Right cardiac atrium (tissue), 5 donors: ENCODE results near the gene TBC1D24. TPM values are rescaled to one million over a fixed set of nuclear protein-coding genes. Genes with fewer than 3 reads are reported as not detected.
A peak's percentile ranks its signal among the peaks of the same experiment; 100 is the strongest.

Experiments
- ATAC-seq, 2 donors: fragments of 200-7000 bp; cut with Tn5 transposase; one replicate each; pipeline versions ENCODE4 v1.8.0 to v1.9.1; 2020; ENCODE audit warnings: moderate library complexity in 2 of 2, mild to moderate bottlenecking in 1 of 2
- DNase-seq, 3 donors: peaks; one replicate each; pipeline ENCODE4 v3.0.0-alpha.2; 2020
- H3K27ac ChIP-seq: one replicate; pipeline ENCODE4 v1.5.1; 2013; ENCODE audit warnings: mild to moderate bottlenecking, low read length, control low read depth, moderate library complexity
- H3K27me3 ChIP-seq: one replicate; pipeline ENCODE4 v1.6.1; 2013; ENCODE audit not compliant: control insufficient read depth, insufficient read depth
- H3K4me1 ChIP-seq: one replicate; pipeline ENCODE4 v1.6.1; 2013; ENCODE audit warnings: low read length; ENCODE audit not compliant: control insufficient read depth, insufficient read depth
- H3K4me3 ChIP-seq: one replicate; pipeline ENCODE4 v1.5.1; 2013; ENCODE audit warnings: low read length, control low read depth
- H3K9me3 ChIP-seq: one replicate; pipeline ENCODE4 v1.6.1; 2013; ENCODE audit warnings: low read length; ENCODE audit not compliant: control insufficient read depth
- WGBS: extraction: QIAGEN DNeasy Blood & Tissue Kit; methylation state at CpG from one replicate; pipeline ENCODE4 v1.1.7; 2013; 5-methylcytosine and 5-hydroxymethylcytosine counted together
- intact Hi-C, 4 donors: fragments of 100-400 bp; cut with DNase I; formaldehyde crosslinking; loops; one replicate each; pipeline versions ENCODE4 v1.11.0 to v1.14.0; 2022 to 2023
- polyA plus RNA-seq: library from polyadenylated mRNA; stranded (reverse); fragments of 200-250 nt; gene quantifications from one replicate; pipeline ENCODE4 v1.2.3, GENCODE V29; 2013
- total RNA-seq, 4 donors: library from RNA; stranded (reverse); fragmentation: NEBNext Ultra II Directional; extraction: Animal tissue kit (Norgen Biotek cat#: 25700); gene quantifications; one replicate each; pipeline ENCODE4 v1.2.1, GENCODE V29; 2021
- donor health status: healthy with polysubstance abuse.
- donor health status: DM: no; HTN: yes; CAD: no.
- donor health status: DM: no; HTN: no; CAD: no.
- donor health status: DM: no; HTN: yes; CAD: no; lungs with severe emphysema.
- donor health status: DM: yes; HTN: yes; CAD: no.

TBC1D24 gene
- total and polyA plus RNA-seq, 5 donors: 5.7 to 15.5 (median 12.8) TPM

- DNase-seq: peak in 1 of 3 donors; percentile 31
- H3K27ac ChIP-seq: no peak overlapping the region
- H3K27me3 ChIP-seq: no peaks in the 10 kb centered on the region
- no peak for ATAC-seq
- no peaks in the 10 kb centered on the region for H3K9me3 ChIP-seq
- H3K4me3 ChIP-seq: no peak overlapping the region
- H3K4me1 ChIP-seq: peaks cover 2% of the 10 kb centered on the region
- intact Hi-C loops: no loop called here
- 87% methylated on average over 6 of the region's 6 CpGs for WGBS
Measured at GRCh38 chr16:2523801-2524231, 48.9 kb downstream of the TBC1D24 start.

DNA sequence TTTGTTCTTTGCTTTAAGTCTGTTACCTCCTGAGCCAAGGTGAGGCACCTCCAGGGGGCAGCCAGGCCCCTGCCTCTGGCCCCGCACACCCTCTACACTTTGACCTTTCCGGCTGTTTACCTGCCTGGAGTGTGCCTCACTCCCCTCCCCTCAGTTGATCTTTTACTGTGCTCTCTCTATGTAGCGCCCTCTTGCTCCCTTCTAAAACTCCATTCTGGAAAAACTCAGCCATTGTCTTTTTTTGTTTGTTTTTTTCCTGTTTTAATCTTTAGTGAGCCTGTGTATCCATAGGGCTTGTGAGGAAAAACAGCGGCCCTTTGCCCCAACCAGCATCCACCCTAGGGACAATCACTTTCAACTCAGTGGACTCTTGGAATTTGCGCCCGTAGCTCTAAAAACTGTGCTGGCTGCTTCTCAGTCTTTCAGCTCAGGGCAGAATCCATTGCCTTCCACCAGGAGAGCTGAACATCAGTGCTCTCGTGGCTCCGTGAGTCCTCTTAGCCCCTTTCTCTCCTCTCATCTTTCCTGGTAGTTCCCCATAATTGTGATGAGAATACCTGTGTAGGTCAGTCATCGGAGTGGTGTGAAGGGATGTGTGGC is 49.5 kb downstream of the TBC1D24 start:
- no peak for ATAC-seq

GRCh38 chr16:2526135-2526534 is 51.2 kb downstream of the TBC1D24 start:
- no peaks in the 10 kb centered on the region for H3K27me3 ChIP-seq
- ATAC-seq (no peak), DNase-seq (peak in 2 of 3 donors; percentile 37 to 57)
- intact Hi-C loops: no loop called here
- no peaks in the 10 kb centered on the region for H3K4me1 ChIP-seq
- no peak overlapping the region for H3K27ac ChIP-seq
- no peaks in the 10 kb centered on the region for H3K9me3 ChIP-seq
- H3K4me3 ChIP-seq: no peak overlapping the region
- WGBS: 84% methylated on average over 8 of the region's 8 CpGs

More for the DNA sequence above, 49.5 kb downstream of the TBC1D24 start:
- DNase-seq: peak in 1 of 3 donors; percentile 25
- H3K9me3 ChIP-seq: no peaks in the 10 kb centered on the region
- no peaks in the 10 kb centered on the region for H3K27me3 ChIP-seq
- intact Hi-C loops: no loop called here
- H3K4me3 ChIP-seq: no peak overlapping the region
- H3K27ac ChIP-seq: no peak overlapping the region
- H3K4me1 ChIP-seq: no peaks in the 10 kb centered on the region
- WGBS: 92% methylated on average over 9 of the region's 9 CpGs

DNA sequence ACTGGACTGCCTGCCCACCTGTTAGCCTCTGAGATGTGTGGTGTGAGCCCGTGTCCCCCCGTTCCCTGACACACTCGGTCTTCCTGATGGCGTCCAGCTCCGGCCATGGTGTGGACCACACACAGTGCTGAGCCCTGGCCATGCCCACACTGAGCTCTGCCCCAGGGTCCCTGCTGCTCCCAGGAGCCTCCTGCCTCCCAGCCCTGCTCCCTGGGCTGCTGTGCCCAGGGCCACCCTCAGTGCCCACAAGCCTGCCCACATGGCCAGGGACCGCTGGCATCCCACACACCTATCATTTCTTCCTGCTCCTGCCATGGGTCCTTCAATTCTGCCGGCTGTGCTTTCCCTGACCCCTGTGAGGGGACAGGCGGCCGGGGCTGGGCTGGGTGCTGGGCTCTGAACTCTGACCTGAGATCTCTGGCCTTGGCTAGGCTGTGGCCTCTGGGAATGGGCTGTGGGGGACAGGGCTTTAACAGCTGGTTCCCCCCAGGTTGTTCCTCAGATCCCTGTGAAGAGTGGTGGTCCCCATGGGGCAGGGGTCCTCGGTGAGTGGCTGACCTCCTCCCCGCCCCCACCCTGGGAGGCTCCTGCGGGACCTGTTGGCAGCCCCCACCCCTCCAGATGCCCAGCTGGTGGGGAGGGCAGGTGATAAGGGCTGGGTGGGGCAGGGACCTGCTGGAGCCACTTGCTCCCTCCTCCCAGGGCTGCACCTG is 52.3 kb downstream of the TBC1D24 start:
- peak in 2 of 3 donors; percentile 51 to 55 for DNase-seq
- 91% methylated on average over 12 of the region's 12 CpGs for WGBS
- intact Hi-C loops: no loop called here

GRCh38 chr16:2527784-2528100 is 52.8 kb downstream of the TBC1D24 start:
- Histone ChIP-seq H3K4me1 (no peaks in the 10 kb centered on the region), H3K27me3 (no peaks in the 10 kb centered on the region), H3K27ac (no peak overlapping the region), H3K9me3 (no peaks in the 10 kb centered on the region), H3K4me3 (no peak overlapping the region)
- intact Hi-C loops: no loop called here
- WGBS: 96% methylated on average over 24 of the region's 24 CpGs
- no peak for ATAC-seq
- DNase-seq: peak in 2 of 3 donors; percentile 48 to 71

More for the DNA sequence above, 52.3 kb downstream of the TBC1D24 start:
- Histone ChIP-seq H3K9me3 (no peaks in the 10 kb centered on the region), H3K4me3 (no peak overlapping the region), H3K27me3 (no peaks in the 10 kb centered on the region), H3K4me1 (no peaks in the 10 kb centered on the region), H3K27ac (no peak overlapping the region)
- no peak for ATAC-seq

GRCh38 chr16:2528161-2529060 is 53.5 kb downstream of the TBC1D24 start:
- 94% methylated on average over 36 of the region's 36 CpGs for WGBS
- DNase-seq: peak in 2 of 3 donors; percentile 58 to 63
- intact Hi-C loops: no loop called here

GRCh38 chr16:2529061-2529931 is 54.4 kb downstream of the TBC1D24 start:
- H3K4me3 ChIP-seq: no peak overlapping the region
- H3K9me3 ChIP-seq: no peaks in the 10 kb centered on the region
- no peaks in the 10 kb centered on the region for H3K4me1 ChIP-seq
- no peaks in the 10 kb centered on the region for H3K27me3 ChIP-seq
- 87% methylated on average over 32 of the region's 32 CpGs for WGBS
- no peak for ATAC-seq
- no peak overlapping the region for H3K27ac ChIP-seq
- peak in 2 of 3 donors; percentile 56 to 58 for DNase-seq
- intact Hi-C loops: no loop called here

More at GRCh38 chr16:2528161-2529060, 53.5 kb downstream of the TBC1D24 start:
- Histone ChIP-seq H3K4me1 (no peaks in the 10 kb centered on the region), H3K4me3 (no peak overlapping the region), H3K27ac (no peak overlapping the region), H3K27me3 (no peaks in the 10 kb centered on the region), H3K9me3 (no peaks in the 10 kb centered on the region)
- no peak for ATAC-seq

- 83% methylated on average over 15 of the region's 15 CpGs for WGBS
- Histone ChIP-seq H3K4me1 (no peaks in the 10 kb centered on the region), H3K9me3 (no peaks in the 10 kb centered on the region), H3K27me3 (no peaks in the 10 kb centered on the region), H3K4me3 (no peak overlapping the region), H3K27ac (no peak overlapping the region)
- ATAC-seq: no peak
- intact Hi-C loops: no loop called here
- peak in 2 of 3 donors; percentile 64 to 66 for DNase-seq
Measured at GRCh38 chr16:2529961-2530628, 55.2 kb downstream of the TBC1D24 start.

DNA sequence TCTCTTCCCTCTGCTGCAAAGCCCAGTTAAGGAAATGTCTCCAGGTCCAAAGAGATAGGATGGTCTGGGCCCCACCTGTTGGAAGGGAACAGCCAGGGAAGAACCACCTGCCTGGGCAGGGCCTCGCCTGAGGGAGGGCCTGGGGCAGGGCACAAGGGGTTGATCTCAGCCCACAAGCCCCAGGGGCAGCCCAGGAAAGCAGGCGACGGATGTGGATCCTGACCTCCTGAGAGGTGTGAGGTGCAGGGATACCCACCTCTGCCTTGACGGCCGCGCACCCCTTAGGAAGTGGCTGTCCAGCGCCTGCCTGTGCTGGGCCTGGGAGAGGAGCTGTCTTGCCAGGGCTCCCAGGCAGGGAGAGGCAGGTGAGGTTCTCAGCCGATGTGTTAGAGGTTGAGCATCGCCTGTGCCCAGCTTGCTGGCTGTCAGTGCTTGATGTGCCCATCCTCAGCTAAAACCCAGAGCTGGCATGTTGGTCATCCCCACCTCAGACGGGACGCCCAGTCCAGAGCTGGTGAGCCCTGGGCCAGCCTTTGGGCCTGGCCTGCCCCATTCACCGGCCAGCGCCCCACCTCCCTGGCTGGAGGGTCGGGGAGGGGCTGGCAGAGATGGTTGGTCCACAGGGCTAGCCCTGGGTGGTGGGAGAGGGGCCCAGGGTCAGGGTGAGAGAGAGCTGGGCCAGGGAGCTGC is 55.8 kb downstream of the TBC1D24 start:
- Histone ChIP-seq H3K27ac (no peak overlapping the region), H3K9me3 (no peaks in the 10 kb centered on the region), H3K4me3 (no peak overlapping the region), H3K27me3 (no peaks in the 10 kb centered on the region), H3K4me1 (no peaks in the 10 kb centered on the region)
- ATAC-seq: peak in 1 of 2 donors; percentile 2
- WGBS: 85% methylated on average over 14 of the region's 14 CpGs
- peak in 1 of 3 donors; percentile 73 for DNase-seq
- intact Hi-C loops: no loop called here
